NCI-H2107 (cell line): ENCODE results near the gene BNIP5.
"Not testable (repeated sequence)": the region's sequence is repeated elsewhere in the genome, so short reads cannot be mapped to it uniquely, and the experiment has no call there.

ENCODE experiments used
- DNase-seq: peaks from one replicate; lab custom pipeline; 2025; lab: John Stamatoyannopoulos, UW

BNIP5 gene

DNA sequence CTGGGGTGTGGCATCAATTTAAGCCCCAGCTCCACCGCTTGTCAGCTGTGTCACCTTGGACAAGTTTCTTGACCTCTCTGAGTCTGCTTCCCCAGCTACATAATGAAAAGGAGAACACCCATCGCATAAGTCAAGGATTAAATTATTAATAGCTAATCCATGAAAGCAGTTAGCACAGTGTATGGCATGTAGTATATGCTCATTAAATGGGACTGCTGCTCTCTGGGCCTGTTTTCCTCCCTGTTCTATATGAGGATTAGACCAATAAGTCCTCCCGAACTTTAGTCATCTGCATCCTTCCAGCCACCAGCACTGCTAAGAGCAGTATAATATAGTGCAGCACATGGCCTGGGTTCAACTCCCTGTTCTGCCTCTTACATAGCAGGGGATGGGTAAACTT, 31.1 kb upstream of the BNIP5 start:
- no peak for DNase-seq

DNA sequence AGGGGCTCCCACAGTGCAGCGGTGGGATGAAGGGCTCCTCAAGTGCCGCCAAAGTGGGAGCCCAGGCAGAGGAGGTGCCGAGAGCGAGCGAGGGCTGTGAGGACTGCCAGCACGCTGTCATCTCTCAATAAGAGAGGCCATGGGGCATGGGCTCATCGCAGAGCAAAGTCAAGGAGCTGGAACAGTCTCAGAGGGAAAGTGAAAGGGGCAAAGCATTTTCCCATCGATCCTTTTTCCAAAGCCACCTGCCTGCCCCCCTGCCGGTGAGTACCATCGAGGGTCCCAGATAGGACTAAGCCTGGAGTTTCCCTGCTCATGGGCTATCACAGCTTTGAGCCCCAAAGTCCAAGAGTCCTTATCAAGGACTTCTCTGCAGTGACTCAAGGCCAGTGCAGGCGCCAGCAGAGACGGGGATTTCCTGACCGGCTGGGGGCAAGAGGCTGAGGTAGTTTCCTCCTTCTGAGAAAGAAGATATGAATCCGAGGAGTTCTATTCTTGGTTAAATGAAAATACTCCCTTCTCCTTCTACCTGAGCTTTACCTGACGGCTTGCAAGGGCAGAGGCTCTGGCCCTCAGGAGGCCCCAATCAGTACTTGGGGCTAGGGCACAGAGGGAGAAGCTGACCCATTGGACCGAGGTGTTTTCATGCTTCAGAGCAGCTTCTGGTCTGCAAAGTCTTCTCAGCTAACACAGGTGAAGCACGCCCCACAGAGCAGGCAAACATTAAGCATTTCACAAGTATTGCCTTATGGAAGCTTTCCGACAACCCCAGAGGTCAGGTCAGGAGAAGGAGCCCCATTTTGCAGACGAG, 28.2 kb upstream of the BNIP5 start:
- no peak for DNase-seq

GRCh38 chr6:36364061-36364635, 27.5 kb upstream of the BNIP5 start:
- DNase-seq: not testable (repeated sequence)

GRCh38 chr6:36363371-36363752, 26.7 kb upstream of the BNIP5 start:
- DNase-seq: not testable (repeated sequence)

GRCh38 chr6:36362551-36363370, 26.1 kb upstream of the BNIP5 start:
- DNase-seq: no peak

GRCh38 chr6:36361071-36361470, 24.4 kb upstream of the BNIP5 start:
- DNase-seq: no peak

DNA sequence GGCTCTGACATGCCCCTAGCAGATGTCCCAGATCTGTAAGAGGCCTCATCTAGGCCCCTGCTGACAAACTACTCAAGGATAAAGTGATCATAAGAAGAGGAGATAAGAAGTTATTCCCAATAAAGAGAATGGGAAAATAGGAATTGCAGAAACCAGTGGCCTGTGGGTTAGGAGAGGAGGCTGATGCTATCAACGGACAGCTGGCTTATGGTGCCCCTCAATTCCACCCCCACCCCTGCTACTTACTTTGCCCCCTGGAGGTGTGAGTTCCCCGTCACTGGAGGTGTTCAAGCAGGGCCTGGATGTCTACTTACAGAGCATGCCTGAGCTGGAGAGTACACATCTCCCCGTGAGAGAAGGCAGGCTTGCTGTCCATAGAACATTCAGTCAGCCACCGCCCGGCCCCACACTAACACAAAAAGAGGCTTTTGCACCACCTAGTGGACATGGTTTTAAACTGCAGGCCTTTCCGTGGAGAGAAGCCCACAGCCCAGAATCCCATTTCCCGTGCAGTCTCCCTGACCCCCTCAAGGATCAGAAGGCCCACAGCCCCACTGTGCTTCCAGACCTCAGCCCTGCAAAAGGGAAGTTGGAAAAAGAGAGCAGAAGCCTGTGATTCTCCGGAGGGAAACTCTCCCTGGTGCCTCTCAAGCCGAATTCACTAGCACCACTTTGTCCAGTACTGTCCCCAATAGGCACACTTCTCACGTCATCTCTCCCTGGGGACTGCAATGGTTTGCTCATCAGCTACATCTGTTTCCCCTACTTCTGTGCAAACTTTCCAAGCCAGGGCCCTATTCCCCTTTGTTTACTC, 23.8 kb upstream of the BNIP5 start:
- DNase-seq: peak; percentile 51

- no peak for DNase-seq
Observed at GRCh38 chr6:36358226-36358915, 21.7 kb upstream of the BNIP5 start.

DNA sequence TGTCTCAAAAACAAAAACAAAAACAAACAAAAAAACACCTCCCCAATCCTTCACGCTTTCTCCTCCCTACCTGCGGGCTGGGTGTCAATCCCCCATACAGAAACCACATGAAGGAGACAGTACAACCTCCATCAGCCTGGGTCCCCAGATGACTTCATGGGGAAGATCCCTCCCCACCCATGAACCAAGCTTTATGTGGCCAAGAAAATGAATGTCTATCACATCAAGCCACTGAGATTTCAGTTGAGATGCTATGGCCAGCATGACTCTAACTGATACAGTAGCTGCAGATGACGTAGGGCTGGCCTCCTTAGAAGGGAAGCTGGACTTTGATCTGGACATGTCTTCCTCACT, 21.2 kb upstream of the BNIP5 start:
- DNase-seq: no peak

- DNase-seq: no peak
Observed at GRCh38 chr6:36355819-36356218, 19.1 kb upstream of the BNIP5 start.

DNA sequence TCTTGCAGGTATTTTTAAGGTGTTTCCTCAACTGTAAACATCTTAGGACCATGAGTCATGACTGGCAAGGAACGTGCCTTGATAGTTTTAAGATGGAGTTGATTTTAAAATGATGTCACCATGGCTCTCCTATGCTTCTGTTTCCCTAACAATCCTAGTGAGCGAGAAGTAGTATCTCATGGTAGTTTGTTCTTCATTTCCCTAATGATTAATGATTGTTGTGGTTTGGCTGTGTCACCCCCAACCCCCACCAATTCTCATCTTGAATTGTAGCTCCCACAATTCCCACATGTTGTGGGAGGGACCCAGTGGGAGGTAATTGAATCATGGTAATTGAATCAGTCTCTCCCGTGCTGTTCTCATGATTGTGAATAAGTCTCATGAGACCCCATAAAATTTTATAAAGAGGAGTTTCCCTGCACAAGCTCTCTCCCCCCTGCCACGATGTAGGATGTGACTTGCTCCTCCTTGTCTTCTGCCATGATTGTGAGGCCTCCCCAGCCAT, 16.8 kb upstream of the BNIP5 start:
- DNase-seq: no peak

DNA sequence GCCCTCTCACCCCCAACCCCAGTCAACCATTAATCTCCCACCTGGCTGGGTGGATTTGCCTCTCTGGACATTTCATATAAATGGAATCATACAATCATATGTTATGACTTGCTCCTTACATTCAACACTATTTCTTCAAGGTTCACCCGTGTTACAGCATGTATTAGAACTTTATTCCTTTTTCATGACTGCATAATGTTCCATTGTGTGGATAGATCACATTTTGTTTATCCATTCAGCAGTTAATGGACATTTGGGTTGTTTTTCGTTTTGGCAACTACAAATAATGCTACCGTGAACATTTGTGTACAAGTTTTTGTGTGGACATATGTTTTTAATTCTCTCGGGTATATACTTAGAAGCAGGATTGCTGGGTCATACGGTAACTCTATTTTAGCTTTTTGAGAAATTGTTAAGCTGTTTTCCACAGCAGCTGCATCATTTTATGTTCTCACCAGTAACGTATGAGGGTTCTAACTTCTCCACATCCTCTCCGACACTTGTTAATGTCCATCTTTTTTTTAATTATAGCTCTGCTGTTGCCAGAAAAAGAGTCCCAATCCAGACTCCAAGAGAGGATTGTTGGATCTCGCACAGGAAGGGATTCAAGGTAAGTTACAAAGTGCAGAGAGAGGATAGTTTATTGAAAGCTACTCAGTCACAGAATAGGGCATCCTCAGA, 15.9 kb upstream of the BNIP5 start:
- DNase-seq: no peak

- no peak for DNase-seq
Observed at GRCh38 chr6:36350681-36351571, 14.2 kb upstream of the BNIP5 start.

GRCh38 chr6:36350082-36350481, 13.4 kb upstream of the BNIP5 start:
- no peak for DNase-seq

DNA sequence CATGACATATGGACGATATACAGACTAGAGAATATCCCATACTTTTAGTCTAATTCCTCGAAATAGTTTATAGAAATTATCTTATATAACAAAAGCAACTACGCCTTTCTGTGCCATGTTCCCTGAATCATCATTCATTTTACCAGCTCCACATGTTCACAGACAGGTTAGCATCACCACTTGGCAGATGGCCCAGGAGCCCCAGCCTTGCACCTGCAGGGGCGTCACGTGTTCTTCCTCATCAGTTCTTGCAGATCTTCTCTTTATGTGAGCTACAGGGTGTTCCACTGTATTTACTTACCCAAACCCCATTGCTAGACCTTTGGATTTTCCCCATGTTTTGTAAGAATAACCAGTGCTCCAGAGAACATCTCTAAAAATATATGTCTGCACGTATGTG, 12.6 kb upstream of the BNIP5 start:
- DNase-seq: peak; percentile 50

DNA sequence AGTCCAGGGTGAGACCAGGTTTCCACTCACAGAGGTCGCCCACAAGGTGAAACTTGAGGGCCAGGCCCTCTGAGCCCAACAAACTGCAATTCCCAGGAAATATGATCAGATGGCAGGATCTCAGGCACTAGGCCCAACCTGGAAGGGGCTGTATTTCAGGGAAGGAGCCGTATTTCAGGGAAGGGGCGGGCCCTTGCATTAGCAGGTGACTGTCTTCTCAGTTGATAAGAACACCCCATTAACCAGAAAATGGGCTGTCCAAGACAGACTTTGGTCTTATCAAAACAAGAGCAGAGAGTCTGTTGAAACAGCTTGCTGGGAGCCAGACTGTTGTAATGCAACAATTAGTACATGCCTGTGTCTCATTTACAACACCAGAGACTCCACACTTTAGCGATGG, 10.9 kb upstream of the BNIP5 start:
- DNase-seq: no peak

DNA sequence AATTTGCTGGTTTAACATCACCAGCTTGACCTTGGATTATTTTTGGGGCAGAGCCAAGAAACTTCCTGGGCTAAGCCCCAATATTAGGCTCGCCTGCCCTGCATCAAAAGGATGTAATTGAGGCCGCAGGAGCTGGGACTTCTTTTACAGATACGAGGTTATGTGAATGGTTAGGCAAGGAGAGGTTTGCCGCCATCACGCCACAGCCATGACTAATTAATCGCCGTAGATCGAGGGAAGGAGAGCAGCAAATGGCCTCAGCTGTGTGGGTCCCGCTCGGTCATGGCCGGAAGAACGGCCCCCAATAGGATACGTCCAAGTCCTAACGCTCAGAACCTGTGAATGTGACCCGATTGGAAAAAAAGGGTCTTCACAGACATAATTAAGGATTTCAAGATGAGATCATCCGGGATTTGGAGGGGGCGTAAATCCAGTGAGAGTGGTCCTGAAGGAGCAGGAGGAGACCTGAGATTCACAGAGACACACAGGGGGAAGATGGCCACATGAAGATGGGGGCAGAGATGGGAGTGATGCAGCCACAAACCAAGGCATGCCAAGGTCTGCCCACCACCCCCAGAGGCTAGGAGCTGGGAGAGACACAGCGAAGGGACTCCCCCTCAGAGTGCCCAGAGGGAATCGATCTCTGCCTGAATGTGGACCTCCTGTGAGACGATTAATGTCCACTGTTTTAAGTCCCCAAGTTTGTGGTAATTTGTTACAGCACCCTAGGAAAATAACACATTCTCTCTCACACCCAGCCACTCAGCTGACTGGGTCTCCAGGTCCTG, 10.0 kb upstream of the BNIP5 start:
- no peak for DNase-seq

DNA sequence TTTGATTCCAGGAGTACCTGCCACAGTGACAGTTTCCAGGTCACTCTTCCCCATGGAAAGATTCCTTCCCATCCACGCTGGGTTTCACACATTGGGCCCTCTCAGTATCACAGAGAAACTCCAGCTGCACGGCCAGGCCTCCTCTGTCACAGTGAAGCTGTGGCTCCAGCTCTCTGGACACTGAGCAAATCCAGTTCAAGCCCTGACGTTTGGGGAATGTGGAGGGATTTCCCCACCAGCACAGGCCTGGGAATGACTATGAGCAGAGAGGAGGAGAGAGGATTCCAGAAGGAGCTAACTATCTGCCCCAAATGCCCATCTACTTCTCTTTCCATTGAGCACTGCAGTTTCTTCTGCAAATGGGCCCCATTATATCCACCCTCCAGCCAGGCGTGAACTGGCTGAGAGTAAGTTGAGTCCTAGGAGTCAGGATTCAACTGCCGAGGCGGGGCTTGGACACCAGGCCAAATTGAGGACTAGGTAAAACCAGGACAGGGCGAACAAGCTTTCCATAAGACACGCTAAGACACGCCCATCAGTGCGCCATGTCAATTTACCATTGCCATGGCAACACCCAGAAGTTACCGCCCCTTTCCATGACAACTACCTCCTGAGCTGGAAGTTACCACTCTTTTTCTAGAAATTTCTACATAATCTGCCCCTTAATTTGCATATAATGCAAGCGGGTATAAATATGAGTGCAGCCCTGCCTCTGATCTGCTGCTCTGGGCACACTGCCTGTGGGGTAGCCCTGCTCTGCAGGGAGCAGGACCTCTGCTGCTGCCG, 9.2 kb upstream of the BNIP5 start:
- DNase-seq: no peak
